Esophagus muscularis mucosa (tissue), 4 donors: Measurements from ENCODE around the gene TNRC6C. TPM values are rescaled to one million over a fixed set of nuclear protein-coding genes. Genes with fewer than 3 reads are reported as not detected.

Experiments used
- DNase-seq: peaks from one replicate; pipeline ENCODE4 v3.0.0-alpha.2; 2017; ENCODE audit errors: extremely low spot score
- H3K27ac ChIP-seq, 4 donors: fragments of 200-600 bp; sonication (generic); replicated peaks in 1 of 4; 1 replicate in 3 of 4; 2 replicates in 1 of 4; pipeline ENCODE4 v1.5.1; 2016 to 2019; ENCODE audit warnings: mild to moderate bottlenecking in 1 of 4
- H3K27me3 ChIP-seq, 4 donors: fragments of 200-600 bp; sonication (generic); one replicate each; pipeline versions ENCODE4 v1.5.1 to v1.6.0; 2016 to 2019
- H3K36me3 ChIP-seq, 4 donors: fragments of 200-600 bp; sonication (generic); one replicate each; pipeline ENCODE4 v1.5.1; 2016 to 2019
- H3K4me1 ChIP-seq, 4 donors: fragments of 200-600 bp; sonication (generic); one replicate each; pipeline ENCODE4 v1.5.1; 2016 to 2019
- H3K4me3 ChIP-seq, 4 donors: fragments of 200-600 bp; sonication (generic); 1 replicate in 2 of 4; 2 replicates in 2 of 4; pipeline ENCODE4 v1.5.1; 2016 to 2019; ENCODE audit warnings: mild to moderate bottlenecking in 4 of 4, moderate library complexity in 1 of 4
- H3K9me3 ChIP-seq, 4 donors: fragments of 200-600 bp; sonication (generic); 1 replicate in 3 of 4; 2 replicates in 1 of 4; pipeline ENCODE4 v1.5.1; 2016 to 2019
- CTCF ChIP-seq, 3 experiments: fragments of 200-600 bp in 2 of 3; fragments of 450-650 bp in 1 of 3; sonication (generic) in 2 of 3; IDR thresholded peaks; one replicate each; pipeline ENCODE4 v1.5.1; 2017 to 2019; ENCODE audit warnings: antibody characterized with exemption in 3 of 3, mild to moderate bottlenecking in 2 of 3, moderate library complexity in 1 of 3
- EP300 ChIP-seq: sonication (generic); formaldehyde crosslinking; IDR thresholded peaks from one replicate; pipeline ENCODE4 v1.6.1; 2017; ENCODE audit warnings: antibody characterized with exemption
- POLR2A ChIP-seq: fragments of 450-650 bp; IDR thresholded peaks from one replicate; pipeline ENCODE4 v1.6.1; 2017; ENCODE audit warnings: antibody characterized with exemption, moderate library complexity, mild to moderate bottlenecking, low read depth
- POLR2AphosphoS5 ChIP-seq, 2 donors: sonication (generic); formaldehyde crosslinking; IDR thresholded peaks; one replicate each; pipeline ENCODE4 v1.6.1; 2017; ENCODE audit warnings: antibody characterized with exemption in 2 of 2
- WGBS: methylation state at CpG from one replicate; pipeline ENCODE4 v1.1.5; 2018; 5-methylcytosine and 5-hydroxymethylcytosine counted together
- intact Hi-C: fragments of 100-400 bp; cut with DNase I; formaldehyde crosslinking; loops from one replicate; pipeline ENCODE4 v1.15.1; 2023
- total RNA-seq, 4 donors: library from RNA; depleted of rRNA; stranded (reverse); fragments of >200 nt; gene quantifications; one replicate each; pipeline versions ENCODE4 v1.1.0 to v1.2.1, GENCODE V29; 2016

The TNRC6C gene
- total RNA-seq, 4 donors from 2014 or later = 21.4 to 31.6 (median 29.0) TPM

GRCh38 chr17:78042542-78042941, 84.0 kb downstream of the TNRC6C start:
- DNase-seq = peak; percentile 19
- Histone ChIP-seq H3K4me3 (no peak overlapping the region), H3K9me3 (no peaks in the 10 kb centered on the region), H3K36me3 (peaks cover 0 to 6% (median 1%) of the 10 kb centered on the region in 4 donors), H3K27ac (peak overlapping the region; percentile 87 to 94 (median 91)), H3K4me1 (peaks cover 17 to 59% (median 53%) of the 10 kb centered on the region in 4 donors), H3K27me3 (no peaks in the 10 kb centered on the region)
- WGBS = 90% methylated on average over 5 of the region's 5 CpGs
- TF ChIP-seq POLR2AphosphoS5 (IDR thresholded peaks at IDR 0.05) (no peak), CTCF (IDR thresholded peaks at IDR 0.05) (no peak), EP300 (no peak), POLR2A (no peak)
- intact Hi-C loops = no loop called here

- DNase-seq = peak; percentile 53
- WGBS = 100% methylated on average over 1 of the region's 1 CpG
- peaks cover 17 to 59% (median 53%) of the 10 kb centered on the region in 4 donors for H3K4me1 ChIP-seq
- peaks cover 0 to 5% (median 0%) of the 10 kb centered on the region in 4 donors for H3K36me3 ChIP-seq
- H3K4me3 ChIP-seq = no peak overlapping the region
- TF ChIP-seq CTCF (IDR thresholded peaks at IDR 0.05) (no peak), POLR2AphosphoS5 (IDR thresholded peaks at IDR 0.05) (no peak), POLR2A (no peak)
- intact Hi-C loops = no loop called here
- H3K9me3 ChIP-seq = no peaks in the 10 kb centered on the region
- no peaks in the 10 kb centered on the region for H3K27me3 ChIP-seq
- H3K27ac ChIP-seq = peak overlapping the region in 3 of 4 donors; percentile 87 to 94 (median 91)
Observed at GRCh38 chr17:78043031-78043430, 84.5 kb downstream of the TNRC6C start.

- intact Hi-C loops = no loop called here
- WGBS = 70% methylated on average over 3 of the region's 3 CpGs
- H3K27ac ChIP-seq = no peak overlapping the region
- no peak overlapping the region for H3K4me3 ChIP-seq
- peaks cover 6 to 8% (median 7%) of the 10 kb centered on the region in 4 donors for H3K36me3 ChIP-seq
- no peaks in the 10 kb centered on the region for H3K9me3 ChIP-seq
- no peak for TF ChIP-seq POLR2A
- H3K4me1 ChIP-seq = peaks cover 16 to 62% (median 57%) of the 10 kb centered on the region in 4 donors
- DNase-seq = peak; percentile 42
- H3K27me3 ChIP-seq = no peaks in the 10 kb centered on the region
Observed at GRCh38 chr17:78044280-78044835, 85.9 kb downstream of the TNRC6C start.

GRCh38 chr17:78045316-78045715, 86.8 kb downstream of the TNRC6C start:
- WGBS = 76% methylated on average over 5 of the region's 5 CpGs
- H3K4me3 ChIP-seq = no peak overlapping the region
- peak; percentile 78 for DNase-seq
- intact Hi-C loops = no loop called here
- no peak overlapping the region for H3K27ac ChIP-seq
- H3K36me3 ChIP-seq = peaks cover 14 to 18% (median 17%) of the 10 kb centered on the region in 4 donors
- H3K27me3 ChIP-seq = no peaks in the 10 kb centered on the region
- H3K4me1 ChIP-seq = peaks cover 7 to 57% (median 48%) of the 10 kb centered on the region in 4 donors
- TF ChIP-seq POLR2A (no peak), EP300 (no peak), CTCF (IDR thresholded peaks at IDR 0.05) (no peak), POLR2AphosphoS5 (IDR thresholded peaks at IDR 0.05) (no peak)
- no peaks in the 10 kb centered on the region for H3K9me3 ChIP-seq

- Histone ChIP-seq H3K4me1 (peaks cover 7 to 55% (median 37%) of the 10 kb centered on the region in 4 donors), H3K36me3 (peaks cover 17 to 33% (median 30%) of the 10 kb centered on the region in 4 donors), H3K4me3 (no peak overlapping the region), H3K27ac (no peak overlapping the region), H3K27me3 (no peaks in the 10 kb centered on the region), H3K9me3 (no peaks in the 10 kb centered on the region)
- 66% methylated on average over 2 of the region's 2 CpGs for WGBS
- TF ChIP-seq CTCF (IDR thresholded peaks at IDR 0.05) (no peak), POLR2A (no peak), EP300 (no peak), POLR2AphosphoS5 (IDR thresholded peaks at IDR 0.05) (no peak)
- intact Hi-C loops = no loop called here
- DNase-seq = no peak
Observed at GRCh38 chr17:78046923-78047322, 88.4 kb downstream of the TNRC6C start.
